HG03558 (cell line): ENCODE data around the gene CPOX.
"Not testable (repeated sequence)": the region's sequence is repeated elsewhere in the genome, so short reads cannot be mapped to it uniquely, and the experiment has no call there.

Source experiments
- ATAC-seq: cut with Tn5 transposase; IDR thresholded peaks from one replicate; pipeline ENCODE4 v1.9.1; 2021; ENCODE audit warnings: moderate number of reproducible peaks; ENCODE audit not compliant: unreplicated experiment; ENCODE audit errors: extremely low read depth

Gene CPOX

DNA sequence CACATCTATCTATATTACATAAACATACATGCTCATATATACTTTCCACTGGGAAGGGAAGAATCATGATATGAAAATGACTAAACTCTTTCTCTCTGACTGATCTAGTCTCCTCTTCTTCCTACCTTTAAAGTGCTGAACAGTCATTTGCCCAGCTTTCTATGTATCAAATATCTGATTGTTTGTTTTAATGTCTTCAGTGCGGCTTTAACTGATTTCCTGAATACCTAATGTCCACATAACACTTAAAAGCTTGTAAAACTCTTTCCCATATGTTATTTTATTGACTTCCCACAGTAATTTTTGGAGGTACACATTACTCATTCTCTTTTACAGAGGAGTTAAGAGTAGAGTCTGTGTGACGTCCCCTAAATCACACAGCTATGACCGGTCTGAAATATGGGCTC, 28.2 kb downstream of the CPOX start:
- no peak for ATAC-seq

DNA sequence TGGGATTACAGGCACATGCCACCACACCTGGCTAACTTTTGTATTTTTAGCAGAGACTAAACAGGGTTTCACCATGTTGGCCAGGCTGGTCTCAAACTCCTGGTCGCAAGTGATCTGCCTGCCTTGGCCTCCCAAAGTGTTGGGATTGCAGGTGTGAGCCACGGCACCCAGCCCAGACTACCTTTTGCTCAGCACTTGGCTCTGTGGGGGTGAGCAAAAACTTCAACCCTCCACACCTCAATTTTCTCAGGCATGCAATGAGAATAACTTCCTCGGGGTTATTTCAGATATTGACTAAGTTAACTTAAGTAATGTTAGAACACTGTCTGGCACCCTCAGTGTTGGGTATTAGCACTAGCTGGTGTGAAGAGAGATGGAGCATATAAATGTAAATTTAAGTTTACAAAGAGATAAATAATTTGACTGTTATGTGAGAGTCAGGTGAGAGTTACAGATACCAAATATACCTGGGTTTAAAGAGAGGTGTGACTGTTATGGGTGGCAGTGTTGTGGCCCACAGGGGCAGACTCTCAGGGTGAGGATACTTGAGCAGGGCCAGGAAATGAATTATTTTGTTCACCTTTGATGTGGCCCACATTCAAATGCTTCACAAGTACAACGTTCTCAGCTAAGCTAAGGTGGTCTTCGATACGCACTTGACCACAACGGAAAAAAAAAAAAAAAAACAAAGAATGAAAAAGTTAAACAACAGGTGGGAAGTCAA, 29.0 kb downstream of the CPOX start:
- no peak for ATAC-seq

DNA sequence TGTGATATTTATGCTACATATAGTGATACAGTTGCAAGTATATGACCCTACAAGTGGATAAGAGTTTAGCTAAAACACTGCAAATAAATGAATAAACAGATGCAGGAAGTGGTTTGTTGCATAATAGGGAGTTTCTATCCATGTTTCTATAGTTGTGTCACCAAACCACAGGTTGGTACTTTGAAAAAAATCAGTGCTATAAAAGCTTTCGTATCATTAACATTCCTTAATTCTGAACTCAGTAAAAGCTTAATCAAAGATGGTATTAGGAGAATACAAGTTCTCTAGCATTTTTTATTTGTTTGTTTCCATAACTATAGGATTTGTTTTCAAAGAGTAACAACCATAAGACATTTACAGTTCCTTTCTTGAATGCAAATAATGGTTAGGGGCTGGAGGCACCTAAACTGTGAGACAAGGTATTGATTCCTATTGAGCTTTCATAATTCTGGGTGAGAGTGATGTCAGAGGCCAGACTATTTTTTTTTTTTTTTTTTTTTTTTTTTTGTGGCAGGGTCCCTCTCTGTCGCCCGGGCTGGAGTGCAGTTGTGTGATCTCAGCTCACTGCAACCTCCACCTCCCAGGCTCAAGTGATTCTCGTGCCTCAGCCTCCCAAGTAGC, 29.6 kb downstream of the CPOX start:
- peak; percentile 51 for ATAC-seq

DNA sequence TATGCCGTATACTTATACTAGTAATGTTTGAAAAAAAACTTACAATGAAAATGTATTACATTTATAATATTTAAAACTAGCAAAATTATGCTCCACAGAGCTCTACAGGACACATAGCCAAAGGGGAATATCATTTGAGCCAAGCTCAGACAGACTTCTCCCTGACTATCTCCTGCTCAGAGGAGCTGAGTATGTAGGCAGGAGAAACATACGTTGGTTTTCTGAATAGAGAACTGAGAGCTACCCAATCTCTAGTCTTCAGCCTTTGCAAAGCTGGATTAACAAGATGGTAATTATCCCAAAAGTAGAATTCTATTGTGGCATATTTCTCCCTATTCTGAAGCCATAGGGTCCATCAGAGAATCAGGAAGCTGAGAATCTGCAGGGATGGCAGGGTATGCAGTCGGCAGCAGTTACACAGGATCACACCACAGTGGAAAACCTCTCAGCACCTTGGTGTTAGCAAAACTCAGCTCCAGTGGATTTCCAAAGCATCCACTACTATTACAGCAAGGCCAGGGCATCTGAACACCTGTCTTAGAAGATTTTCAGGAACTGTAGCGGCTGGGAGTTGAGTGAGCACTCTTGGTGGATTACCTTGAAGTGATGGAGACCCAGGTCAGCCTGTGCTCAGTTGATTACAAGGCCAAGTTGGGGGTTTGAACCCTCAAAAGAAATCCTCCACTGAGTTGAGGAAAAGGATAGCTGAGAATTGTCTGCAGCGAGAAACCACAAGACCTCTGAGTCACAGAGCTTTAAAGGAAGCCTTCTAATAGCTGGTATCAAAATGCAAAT, 31.5 kb downstream of the CPOX start:
- no peak for ATAC-seq

DNA sequence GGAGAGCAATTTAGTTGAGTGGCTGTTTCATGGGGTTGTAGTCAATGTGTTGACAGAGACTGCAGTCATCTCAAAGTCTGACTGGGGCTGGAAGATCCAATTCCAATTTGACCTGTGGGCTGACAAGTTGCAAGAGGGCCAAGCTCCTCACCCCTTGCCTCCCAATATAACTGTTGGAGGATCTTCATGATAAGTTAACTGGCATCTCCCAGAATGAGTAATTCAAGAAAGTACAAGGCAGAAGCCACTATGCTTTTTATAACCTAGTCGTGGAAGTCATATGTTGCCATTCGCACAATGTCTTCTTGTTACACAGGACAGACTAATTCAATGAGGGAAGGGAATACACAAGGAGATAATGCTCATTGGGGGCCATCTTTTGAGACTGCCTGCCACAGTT, 32.5 kb downstream of the CPOX start:
- no peak for ATAC-seq

DNA sequence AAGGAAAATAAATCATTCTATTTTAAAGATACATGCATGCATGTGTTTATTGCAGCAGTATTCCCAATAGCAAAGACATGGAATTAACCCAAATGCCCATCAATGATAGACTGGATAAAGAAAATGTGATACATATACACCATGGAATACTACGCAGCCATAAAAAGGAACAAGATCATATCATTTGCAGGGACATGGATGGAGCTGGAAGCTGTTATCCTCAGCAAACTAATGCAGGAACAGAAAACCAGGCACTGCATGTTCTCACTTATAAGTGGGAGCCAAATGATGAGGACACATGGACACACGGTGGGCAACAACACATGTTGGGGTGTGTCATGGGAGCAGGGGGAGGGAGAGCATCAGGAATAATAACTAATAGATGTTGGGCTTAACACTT, 33.6 kb downstream of the CPOX start:
- ATAC-seq: not testable (repeated sequence)

DNA sequence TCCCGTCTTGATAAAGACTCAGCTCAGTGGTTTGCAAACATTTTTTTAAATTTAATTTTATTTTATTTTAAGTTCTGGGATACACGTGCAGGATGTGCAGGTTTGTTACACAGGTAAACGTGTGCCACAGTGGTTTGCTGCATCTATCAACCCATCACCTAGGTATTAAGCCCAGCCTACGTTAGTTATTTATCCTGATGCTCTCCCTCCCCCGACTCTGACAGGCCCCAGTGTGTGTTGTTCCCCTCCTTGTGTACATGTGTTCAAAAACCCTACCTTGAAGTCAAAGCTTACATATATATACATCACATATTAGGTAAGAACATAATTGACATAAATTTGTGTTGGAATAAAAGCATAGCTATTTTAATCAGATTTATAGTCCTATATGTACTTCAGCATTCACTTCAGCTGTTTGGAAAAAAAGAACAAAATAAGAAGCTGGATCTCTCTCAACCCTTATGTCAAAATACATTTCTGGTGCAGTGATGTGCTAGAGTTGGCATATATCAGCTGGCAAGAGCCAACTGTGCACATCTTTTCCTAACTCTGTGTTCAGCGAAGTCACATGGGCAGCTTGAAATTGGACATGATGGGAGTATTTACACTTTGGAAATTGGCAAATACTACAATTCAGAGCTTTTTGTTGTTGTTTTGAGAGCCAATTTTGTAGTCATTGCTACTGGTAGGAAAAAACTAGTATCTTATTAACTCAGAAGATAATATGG, 35.1 kb downstream of the CPOX start:
- no peak for ATAC-seq

DNA sequence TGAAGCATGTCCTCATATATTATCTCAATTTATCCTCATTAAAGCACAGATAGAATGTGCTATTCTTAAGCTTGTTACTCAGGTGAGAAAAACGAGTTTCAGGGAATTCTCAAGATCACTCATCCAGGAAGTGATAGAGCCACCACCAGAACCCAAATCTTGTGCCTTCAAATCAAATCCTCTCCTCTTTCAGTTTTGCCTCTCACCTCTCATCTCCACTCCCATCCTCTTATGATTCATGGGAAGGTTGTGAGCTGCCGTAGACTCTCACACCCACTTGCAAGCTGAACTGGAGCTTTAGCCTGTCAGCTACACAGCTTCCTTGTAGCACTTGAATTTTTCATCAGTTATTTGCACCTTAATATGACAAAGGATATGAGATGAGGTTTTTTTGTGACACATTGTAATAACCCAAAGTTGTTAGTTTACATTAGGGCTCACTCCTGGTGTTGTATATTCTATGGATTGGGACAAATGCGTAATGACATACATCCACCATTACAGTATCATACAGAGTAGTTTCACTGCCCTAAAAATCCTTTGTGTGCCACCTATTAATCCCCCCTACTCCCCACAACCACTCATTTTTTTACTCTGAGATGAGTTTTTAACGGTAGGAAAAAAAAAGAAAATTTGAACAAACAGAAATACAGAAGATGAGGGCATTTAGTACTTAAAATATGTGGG, 35.9 kb downstream of the CPOX start:
- no peak for ATAC-seq

DNA sequence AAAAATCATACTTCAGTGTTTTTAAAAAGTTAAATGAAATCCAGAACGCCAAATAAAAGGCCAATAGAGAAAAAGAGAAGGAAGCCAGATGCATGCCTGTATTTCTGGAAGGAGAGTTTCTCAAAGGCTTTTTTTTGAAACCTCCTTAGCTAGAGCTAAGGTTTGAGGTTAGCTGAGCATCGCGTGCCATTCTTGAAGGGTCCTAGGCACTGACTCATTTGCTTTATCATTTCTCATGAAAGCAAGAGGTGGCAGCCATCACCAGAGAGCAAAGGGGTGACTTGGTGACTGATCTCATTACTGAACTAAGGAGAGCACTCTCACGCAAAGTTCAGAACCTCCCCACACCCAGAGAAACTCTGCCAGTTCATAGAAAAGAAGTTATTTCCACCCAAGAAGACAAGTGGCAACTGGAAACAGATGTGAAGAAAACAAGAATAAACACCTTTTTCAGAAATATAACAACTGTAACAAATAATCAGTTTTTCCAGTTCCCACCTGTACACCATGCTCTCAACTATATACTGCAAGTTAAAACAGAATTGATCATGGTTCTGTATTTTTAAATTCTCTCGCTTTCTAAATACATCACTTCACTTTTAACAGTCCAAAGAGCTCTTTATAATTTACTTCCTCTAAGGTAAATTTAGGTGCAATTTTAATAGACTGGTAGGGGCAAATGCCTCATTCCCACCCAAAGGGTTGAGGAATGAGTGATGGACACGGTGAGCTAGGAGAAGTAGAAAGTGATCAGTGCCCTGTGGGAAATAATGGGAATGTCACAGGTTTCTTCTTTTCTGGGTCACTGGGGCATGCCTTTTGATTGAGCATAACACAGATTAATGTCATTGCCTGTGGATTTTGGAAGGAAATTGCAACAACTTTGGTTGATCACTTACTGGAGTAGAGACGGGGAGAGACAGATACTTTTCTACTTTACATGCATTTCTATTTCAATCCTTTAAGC, 37.0 kb downstream of the CPOX start:
- peak; percentile 68 for ATAC-seq

DNA sequence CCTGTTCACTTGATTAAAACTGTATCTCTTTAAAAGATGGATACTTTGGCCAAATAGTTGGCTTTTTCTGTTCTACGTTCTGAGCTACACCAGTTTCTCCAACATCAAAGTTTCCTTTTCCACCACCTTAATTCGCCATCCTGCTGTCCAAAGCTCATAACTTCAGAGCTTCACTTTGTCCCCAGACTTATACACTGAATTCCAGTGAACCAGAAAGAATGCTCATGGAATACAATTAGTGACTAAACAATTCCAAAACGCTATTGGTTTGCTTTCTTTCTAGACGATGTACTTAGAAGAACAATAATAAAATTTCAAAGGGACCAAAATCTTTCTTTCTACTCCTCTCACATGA, 38.4 kb downstream of the CPOX start:
- ATAC-seq: no peak

DNA sequence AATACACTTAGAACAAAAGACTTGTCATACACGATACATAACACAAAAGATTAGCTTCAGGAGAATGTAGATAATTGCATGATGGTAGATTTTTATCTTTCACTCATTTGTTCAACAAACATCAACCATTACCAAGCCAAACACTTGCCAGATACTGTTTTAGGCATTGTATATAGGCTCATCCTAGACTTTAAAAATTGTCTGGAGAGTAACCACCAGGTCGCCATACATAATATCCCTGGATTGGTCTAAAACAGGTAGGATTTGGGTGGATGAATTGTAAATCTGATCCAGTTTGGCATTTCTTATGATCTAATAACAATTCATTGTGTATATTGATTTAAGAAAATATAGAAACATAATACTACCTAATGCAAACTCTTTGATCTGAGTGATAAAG, 38.8 kb downstream of the CPOX start:
- ATAC-seq: no peak

DNA sequence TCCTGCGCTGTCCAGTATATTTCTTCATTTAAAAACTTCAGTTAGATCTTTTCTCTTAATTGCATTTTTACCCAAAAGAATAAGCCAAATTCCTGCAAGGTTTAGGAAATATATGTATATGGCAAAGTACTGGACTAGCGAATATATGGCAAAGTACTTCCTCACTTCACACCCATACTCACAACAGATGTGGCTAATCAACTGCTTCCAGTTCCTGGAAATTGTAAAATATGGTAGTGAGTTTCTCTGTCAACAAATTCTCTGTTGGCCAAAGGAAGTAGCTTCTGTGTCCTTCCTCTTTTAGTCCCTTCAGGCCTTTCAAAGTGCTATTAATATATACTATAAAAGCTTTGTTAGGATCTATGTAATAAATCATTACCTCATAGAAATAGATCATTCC, 39.7 kb downstream of the CPOX start:
- no peak for ATAC-seq

DNA sequence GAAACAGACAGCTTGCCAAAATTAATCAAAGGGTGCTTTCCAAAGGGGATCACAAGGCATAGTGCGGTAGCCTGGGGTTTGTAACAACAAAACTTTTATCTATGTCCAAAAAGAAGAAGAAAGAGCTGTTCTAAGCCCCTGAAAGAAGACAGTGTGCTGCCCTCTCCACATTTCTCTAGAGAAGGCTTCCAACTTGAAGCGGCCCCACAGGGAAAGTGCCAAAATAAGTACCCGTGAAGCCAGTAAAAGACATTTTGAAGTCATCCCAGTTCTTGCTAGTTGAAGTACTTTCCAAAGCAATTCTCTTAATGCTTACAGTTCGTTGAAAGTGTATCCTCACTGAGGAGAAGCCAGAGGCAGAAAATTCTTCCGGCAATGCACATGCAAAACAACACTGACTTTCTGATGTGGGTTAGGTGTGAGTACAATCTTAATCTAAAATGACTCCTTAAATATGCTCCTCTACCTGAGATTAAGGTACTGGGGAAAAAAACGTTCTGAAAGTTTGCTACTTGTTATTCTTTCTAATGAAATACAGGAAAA, 40.3 kb downstream of the CPOX start:
- ATAC-seq: no peak

DNA sequence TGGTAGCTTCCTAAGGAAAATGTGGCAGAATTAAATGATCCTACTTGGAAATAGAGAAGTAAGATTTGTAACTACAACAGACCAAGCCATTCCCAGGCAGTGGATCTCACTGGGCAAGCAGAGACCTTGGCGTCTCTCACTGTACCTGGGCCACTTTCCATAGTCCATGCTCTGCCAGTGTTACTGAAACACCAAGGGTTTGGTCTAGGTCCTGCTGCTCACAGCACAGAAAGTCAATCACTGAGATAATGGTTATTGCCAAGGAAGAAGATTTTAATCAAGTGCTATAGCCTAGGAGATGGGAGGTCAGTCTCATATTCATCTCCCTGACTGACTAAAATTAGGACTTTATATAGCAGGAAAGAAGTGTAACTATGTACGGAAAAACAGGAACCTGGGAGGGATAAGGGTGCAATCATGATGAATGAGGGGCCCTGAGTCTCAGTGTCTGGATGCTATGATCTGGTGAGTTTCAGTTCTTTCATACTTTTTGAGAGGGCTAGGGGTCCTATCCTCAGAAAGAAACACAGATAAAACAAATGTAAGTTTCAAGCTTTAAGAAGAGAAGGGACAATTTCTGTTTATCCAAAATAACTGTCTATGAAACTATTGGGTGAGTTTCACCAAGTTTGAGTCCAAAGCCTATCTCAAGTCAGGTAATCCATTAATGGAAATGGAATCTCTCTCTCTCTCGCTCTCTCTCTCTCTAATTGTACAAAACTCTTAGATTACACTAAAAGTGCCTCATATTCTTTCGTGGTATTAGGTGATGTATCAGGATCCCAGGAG, 41.0 kb downstream of the CPOX start:
- no peak for ATAC-seq

DNA sequence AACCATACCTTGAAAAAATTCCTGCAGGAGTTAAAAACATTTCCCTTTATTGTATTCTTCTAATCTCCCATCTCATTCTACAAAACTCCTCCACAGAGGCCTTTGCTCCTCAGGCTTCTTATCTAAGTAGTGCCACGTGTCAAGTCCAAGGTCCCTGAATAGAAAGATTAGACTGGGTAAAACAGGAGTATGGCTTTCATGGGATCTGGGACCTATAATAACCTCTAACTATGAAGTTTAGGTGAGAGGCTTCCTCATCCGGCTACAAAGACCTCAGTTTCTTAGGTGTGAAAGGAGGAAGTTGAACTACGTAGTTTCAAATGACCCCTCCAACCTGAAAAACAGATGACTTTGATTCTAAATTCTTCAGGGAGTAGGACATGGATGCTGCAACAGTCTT, 41.7 kb downstream of the CPOX start:
- ATAC-seq: no peak

DNA sequence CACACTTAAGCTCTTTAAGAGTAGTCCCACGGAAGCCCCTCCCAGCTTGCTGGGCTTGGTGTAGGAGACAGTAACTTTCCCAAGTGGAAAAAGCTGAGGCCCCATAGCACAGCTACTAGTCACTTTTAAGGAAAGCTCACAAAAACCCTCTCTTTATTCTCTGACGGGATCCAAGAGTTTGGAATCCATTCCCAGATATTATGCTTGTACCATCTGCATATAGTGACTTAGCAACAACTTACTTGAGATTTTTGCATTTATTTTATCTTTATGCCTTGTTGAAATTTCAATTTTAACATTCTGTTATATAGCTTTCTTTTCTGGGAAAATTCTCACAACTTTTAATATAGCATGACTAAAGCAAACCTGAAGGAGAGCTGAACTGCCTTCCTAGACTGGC, 42.2 kb downstream of the CPOX start:
- ATAC-seq: no peak

DNA sequence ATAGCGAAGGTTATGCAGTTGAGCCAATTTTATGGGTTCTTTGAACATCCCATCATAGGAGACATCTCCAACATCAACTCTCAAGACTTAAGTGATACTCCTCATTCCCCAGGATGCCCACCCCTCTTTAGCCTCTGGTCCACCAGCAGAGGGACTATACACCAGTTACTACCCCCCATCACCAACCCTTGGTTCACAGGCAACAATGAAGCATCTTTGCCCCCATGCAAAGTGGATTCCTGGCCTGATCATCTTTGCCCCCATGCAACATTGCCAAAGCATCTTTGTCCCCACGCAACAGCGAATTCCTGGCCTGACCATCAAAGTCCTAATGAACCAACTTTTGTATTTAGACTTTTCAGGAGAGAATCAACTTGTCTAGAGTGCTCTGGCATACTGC, 42.6 kb downstream of the CPOX start:
- ATAC-seq: no peak

DNA sequence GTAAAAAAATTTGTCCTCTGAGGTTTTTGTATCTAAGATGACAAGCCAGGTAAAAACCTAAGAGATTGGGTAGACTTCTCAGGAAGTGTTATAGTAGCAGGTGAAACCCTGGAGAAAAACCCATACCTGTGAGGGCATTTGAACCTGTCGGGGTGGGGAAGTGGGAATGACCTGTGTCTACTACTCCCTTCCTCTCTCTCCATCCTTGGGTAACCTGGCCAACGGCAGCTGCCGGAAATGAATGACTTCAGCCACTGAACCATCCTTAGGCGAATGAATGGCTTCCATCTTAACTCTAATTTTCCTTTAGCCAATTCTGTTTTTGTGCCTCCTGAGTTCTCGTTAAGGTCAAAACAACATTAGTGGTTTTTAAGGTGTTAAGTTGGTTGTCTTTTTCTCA, 44.9 kb downstream of the CPOX start:
- ATAC-seq: no peak
